ENCODE results near the gene SLC30A1.
A peak's percentile ranks its signal among the peaks of the same experiment; 100 is the strongest.

Gene SLC30A1

GRCh38 chr1:211580303-211580687 lies 1.3 kb upstream of the SLC30A1 start:
- Histone ChIP-seq H3K23ac (ENCODE audit: low read length) (no peak overlapping the region), H3K27me3 (ENCODE audit: insufficient read depth, low read length) (no peaks in the 10 kb centered on the region), H2BK120ac (ENCODE audit: insufficient read depth, low read length, poor library complexity) (no peak overlapping the region), H3K79me2 (ENCODE audit: control insufficient read depth, insufficient read depth, low read length, poor library complexity) (peaks cover 20% of the 10 kb centered on the region), H3K79me1 (ENCODE audit: low read length) (peaks cover 29% of the 10 kb centered on the region), H4K8ac (ENCODE audit: low read depth, low read length) (no peak overlapping the region), H2AK5ac (ENCODE audit: low read length) (no peak overlapping the region), H3K36me3 (ENCODE audit: control insufficient read depth in 1 of 2, insufficient read depth in 2 of 2, low read length in 2 of 2) (peaks cover 0 to 3% of the 10 kb centered on the region in 2 experiments), H3K9ac (ENCODE audit: low read length) (no peak overlapping the region), H3K4me2 (ENCODE audit: low read length) (no peak overlapping the region), H2BK5ac (ENCODE audit: low read depth, low read length, poor library complexity) (no peak overlapping the region), H4K12ac (ENCODE audit: low read depth, low read length) (no peak overlapping the region), H3K14ac (ENCODE audit: low read length) (no peak overlapping the region), H4K91ac (ENCODE audit: low read depth, low read length) (no peak overlapping the region), H3K27ac (ENCODE audit: low read depth, low read length) (no peak overlapping the region), H3K9me3 (ENCODE audit: insufficient read depth, low read depth, low read length) (peaks cover 2% of the 10 kb centered on the region), H3K18ac (ENCODE audit: low read length) (no peak overlapping the region), H2AFZ (ENCODE audit: insufficient read depth, low read length, poor library complexity) (no peak overlapping the region), H3K4me1 (ENCODE audit: control insufficient read depth in 1 of 2, insufficient read depth in 2 of 2, low read length in 2 of 2) (peaks cover 12 to 16% of the 10 kb centered on the region in 2 experiments), H2BK12ac (ENCODE audit: low read length) (no peak overlapping the region), H3K4me3 (ENCODE audit: low read depth, low read length) (no peak overlapping the region), H3K4ac (ENCODE audit: low read depth, low read length) (no peak overlapping the region)
- DNase-seq: no peak
- WGBS (ENCODE audit: extremely low coverage, insufficient coverage, insufficient read length): no CpG with 5 or more reads among the region's 1 CpG

GRCh38 chr1:211579440-211580302 lies 710 bp upstream of the SLC30A1 start:
- no peak overlapping the region for H3K14ac ChIP-seq (ENCODE audit: low read length)
- no peak overlapping the region for H2AK5ac ChIP-seq (ENCODE audit: low read length)

GRCh38 chr1:211577819-211578639 lies 932 bp downstream of the SLC30A1 start:
- H4K91ac ChIP-seq (ENCODE audit: low read depth, low read length): peak overlapping the region; percentile 93
- H2BK5ac ChIP-seq (ENCODE audit: low read depth, low read length, poor library complexity): peak overlapping the region; percentile 93
- peak overlapping the region; percentile 89 for H3K18ac ChIP-seq (ENCODE audit: low read length)
- peak overlapping the region; percentile 81 for H3K9ac ChIP-seq (ENCODE audit: low read length)
- peak overlapping the region; percentile 27 for H2AK5ac ChIP-seq (ENCODE audit: low read length)
- H2BK12ac ChIP-seq (ENCODE audit: low read length): peak overlapping the region; percentile 7
- H3K27me3 ChIP-seq (ENCODE audit: insufficient read depth, low read length): no peaks in the 10 kb centered on the region
- peak overlapping the region; percentile 98 for H3K4me3 ChIP-seq (ENCODE audit: low read depth, low read length)
- peak overlapping the region; percentile 33 for H4K8ac ChIP-seq (ENCODE audit: low read depth, low read length)
- H2BK120ac ChIP-seq (ENCODE audit: insufficient read depth, low read length, poor library complexity): peak overlapping the region; percentile 98
- peaks cover 21% of the 10 kb centered on the region for H3K79me1 ChIP-seq (ENCODE audit: low read length)
- H3K36me3 ChIP-seq (ENCODE audit: control insufficient read depth in 1 of 2, insufficient read depth in 2 of 2, low read length in 2 of 2): peaks cover 0 to 4% of the 10 kb centered on the region in 2 experiments
- no CpG with 5 or more reads among the region's 75 CpGs for WGBS (ENCODE audit: extremely low coverage, insufficient coverage, insufficient read length)
- peak overlapping the region; percentile 98 for H3K27ac ChIP-seq (ENCODE audit: low read depth, low read length)
- H3K4me1 ChIP-seq (ENCODE audit: control insufficient read depth in 1 of 2, insufficient read depth in 2 of 2, low read length in 2 of 2): peaks cover 2 to 5% of the 10 kb centered on the region in 2 experiments
- peak overlapping the region; percentile 46 for H4K12ac ChIP-seq (ENCODE audit: low read depth, low read length)
- peak; percentile 71 to 82 for DNase-seq
- H3K4me2 ChIP-seq (ENCODE audit: low read length): peak overlapping the region; percentile 60
- H3K4ac ChIP-seq (ENCODE audit: low read depth, low read length): peak overlapping the region; percentile 81
- peak overlapping the region; percentile 97 for H3K14ac ChIP-seq (ENCODE audit: low read length)
- H3K9me3 ChIP-seq (ENCODE audit: insufficient read depth, low read depth, low read length): peaks cover 2% of the 10 kb centered on the region
- no peak overlapping the region for H3K23ac ChIP-seq (ENCODE audit: low read length)
- peak overlapping the region; percentile 32 for H2AFZ ChIP-seq (ENCODE audit: insufficient read depth, low read length, poor library complexity)
- peaks cover 19% of the 10 kb centered on the region for H3K79me2 ChIP-seq (ENCODE audit: control insufficient read depth, insufficient read depth, low read length, poor library complexity)

More at GRCh38 chr1:211579440-211580302, 710 bp upstream of the SLC30A1 start:
- Histone ChIP-seq H3K36me3 (ENCODE audit: control insufficient read depth in 1 of 2, insufficient read depth in 2 of 2, low read length in 2 of 2) (peaks cover 0 to 4% of the 10 kb centered on the region in 2 experiments), H3K4ac (ENCODE audit: low read depth, low read length) (no peak overlapping the region), H4K12ac (ENCODE audit: low read depth, low read length) (peak overlapping the region; percentile 16), H3K9me3 (ENCODE audit: insufficient read depth, low read depth, low read length) (peaks cover 2% of the 10 kb centered on the region), H3K9ac (ENCODE audit: low read length) (no peak overlapping the region), H3K23ac (ENCODE audit: low read length) (no peak overlapping the region), H3K79me1 (ENCODE audit: low read length) (peaks cover 29% of the 10 kb centered on the region), H3K4me2 (ENCODE audit: low read length) (peak overlapping the region; percentile 61), H2BK120ac (ENCODE audit: insufficient read depth, low read length, poor library complexity) (no peak overlapping the region), H2BK12ac (ENCODE audit: low read length) (peak overlapping the region; percentile 30), H2BK5ac (ENCODE audit: low read depth, low read length, poor library complexity) (peak overlapping the region; percentile 35), H3K4me3 (ENCODE audit: low read depth, low read length) (peak overlapping the region; percentile 74), H3K27ac (ENCODE audit: low read depth, low read length) (peak overlapping the region; percentile 2), H3K4me1 (ENCODE audit: control insufficient read depth in 1 of 2, insufficient read depth in 2 of 2, low read length in 2 of 2) (peaks cover 10 to 15% of the 10 kb centered on the region in 2 experiments), H3K27me3 (ENCODE audit: insufficient read depth, low read length) (no peaks in the 10 kb centered on the region), H3K18ac (ENCODE audit: low read length) (no peak overlapping the region), H3K79me2 (ENCODE audit: control insufficient read depth, insufficient read depth, low read length, poor library complexity) (peaks cover 20% of the 10 kb centered on the region), H4K91ac (ENCODE audit: low read depth, low read length) (peak overlapping the region; percentile 66), H2AFZ (ENCODE audit: insufficient read depth, low read length, poor library complexity) (no peak overlapping the region), H4K8ac (ENCODE audit: low read depth, low read length) (peak overlapping the region; percentile 37)
- peak; percentile 33 to 60 for DNase-seq
- no CpG with 5 or more reads among the region's 46 CpGs for WGBS (ENCODE audit: extremely low coverage, insufficient coverage, insufficient read length)

GRCh38 chr1:211577277-211577818 lies 1.6 kb downstream of the SLC30A1 start:
- H2BK5ac ChIP-seq (ENCODE audit: low read depth, low read length, poor library complexity): peak overlapping the region; percentile 8
- peak overlapping the region; percentile 81 for H3K4ac ChIP-seq (ENCODE audit: low read depth, low read length)
- H3K4me2 ChIP-seq (ENCODE audit: low read length): peak overlapping the region; percentile 60
- peaks cover 2% of the 10 kb centered on the region for H3K9me3 ChIP-seq (ENCODE audit: insufficient read depth, low read depth, low read length)
- H4K8ac ChIP-seq (ENCODE audit: low read depth, low read length): peak overlapping the region; percentile 33
- peak overlapping the region; percentile 42 for H4K91ac ChIP-seq (ENCODE audit: low read depth, low read length)
- H3K36me3 ChIP-seq (ENCODE audit: control insufficient read depth in 1 of 2, insufficient read depth in 2 of 2, low read length in 2 of 2): peaks cover 0 to 4% of the 10 kb centered on the region in 2 experiments
- H2AFZ ChIP-seq (ENCODE audit: insufficient read depth, low read length, poor library complexity): no peak overlapping the region
- peak in 1 of 2 donors; percentile 21 for DNase-seq
- H3K27ac ChIP-seq (ENCODE audit: low read depth, low read length): no peak overlapping the region
- H2BK12ac ChIP-seq (ENCODE audit: low read length): no peak overlapping the region
- H3K27me3 ChIP-seq (ENCODE audit: insufficient read depth, low read length): no peaks in the 10 kb centered on the region
- H2BK120ac ChIP-seq (ENCODE audit: insufficient read depth, low read length, poor library complexity): no peak overlapping the region
- WGBS (ENCODE audit: extremely low coverage, insufficient coverage, insufficient read length): no CpG with 5 or more reads among the region's 13 CpGs
- H4K12ac ChIP-seq (ENCODE audit: low read depth, low read length): no peak overlapping the region
- H3K4me1 ChIP-seq (ENCODE audit: control insufficient read depth in 1 of 2, insufficient read depth in 2 of 2, low read length in 2 of 2): peaks cover 2 to 5% of the 10 kb centered on the region in 2 experiments
- H3K14ac ChIP-seq (ENCODE audit: low read length): no peak overlapping the region
- no peak overlapping the region for H2AK5ac ChIP-seq (ENCODE audit: low read length)
- H3K79me2 ChIP-seq (ENCODE audit: control insufficient read depth, insufficient read depth, low read length, poor library complexity): peaks cover 19% of the 10 kb centered on the region
- peak overlapping the region; percentile 98 for H3K4me3 ChIP-seq (ENCODE audit: low read depth, low read length)
- peak overlapping the region; percentile 78 for H3K9ac ChIP-seq (ENCODE audit: low read length)
- H3K18ac ChIP-seq (ENCODE audit: low read length): peak overlapping the region; percentile 11
- H3K23ac ChIP-seq (ENCODE audit: low read length): no peak overlapping the region
- peaks cover 21% of the 10 kb centered on the region for H3K79me1 ChIP-seq (ENCODE audit: low read length)
